Measurements from ENCODE around the gene ADAMTS15.

DNA sequence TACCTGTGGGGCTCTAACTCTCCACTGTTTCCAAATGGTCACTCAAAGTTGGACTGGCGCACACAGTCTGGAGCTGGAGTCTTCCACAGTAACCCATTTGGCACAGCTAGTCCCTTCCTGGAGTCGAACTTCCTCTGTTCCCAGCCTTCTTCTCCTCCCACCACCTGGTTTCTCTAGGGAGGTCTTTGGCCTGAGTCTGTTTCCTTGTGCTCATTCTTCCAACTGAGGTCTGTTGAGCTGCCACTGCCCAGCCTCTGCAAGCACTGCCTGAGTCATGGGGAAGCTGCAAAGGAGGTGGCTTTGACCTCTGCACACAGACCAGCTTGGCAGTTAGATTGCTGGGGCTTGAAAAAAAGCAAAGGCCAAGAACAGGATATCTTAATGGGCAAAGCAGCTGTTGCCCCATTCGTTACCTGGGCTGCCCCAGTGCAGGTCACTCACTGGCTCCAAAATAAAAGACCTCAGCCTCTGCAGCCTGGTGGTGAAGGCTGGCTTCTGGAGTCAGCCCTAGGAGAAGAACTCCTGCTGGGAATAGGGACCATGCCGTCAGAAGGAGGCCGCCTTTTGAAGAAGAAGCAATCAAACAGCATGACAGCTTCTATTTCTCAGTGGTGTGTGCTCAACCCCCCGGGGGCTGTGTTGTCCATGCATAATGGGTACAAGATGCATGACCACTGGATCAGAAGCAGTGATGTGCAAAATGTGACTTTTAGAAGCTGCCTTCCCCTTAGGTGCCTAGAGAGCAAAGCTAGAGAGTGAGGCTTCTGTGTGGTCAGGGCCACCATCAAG is 3.0 kb downstream of the ADAMTS15 start:
- TF ChIP-seq, protein P1, sequence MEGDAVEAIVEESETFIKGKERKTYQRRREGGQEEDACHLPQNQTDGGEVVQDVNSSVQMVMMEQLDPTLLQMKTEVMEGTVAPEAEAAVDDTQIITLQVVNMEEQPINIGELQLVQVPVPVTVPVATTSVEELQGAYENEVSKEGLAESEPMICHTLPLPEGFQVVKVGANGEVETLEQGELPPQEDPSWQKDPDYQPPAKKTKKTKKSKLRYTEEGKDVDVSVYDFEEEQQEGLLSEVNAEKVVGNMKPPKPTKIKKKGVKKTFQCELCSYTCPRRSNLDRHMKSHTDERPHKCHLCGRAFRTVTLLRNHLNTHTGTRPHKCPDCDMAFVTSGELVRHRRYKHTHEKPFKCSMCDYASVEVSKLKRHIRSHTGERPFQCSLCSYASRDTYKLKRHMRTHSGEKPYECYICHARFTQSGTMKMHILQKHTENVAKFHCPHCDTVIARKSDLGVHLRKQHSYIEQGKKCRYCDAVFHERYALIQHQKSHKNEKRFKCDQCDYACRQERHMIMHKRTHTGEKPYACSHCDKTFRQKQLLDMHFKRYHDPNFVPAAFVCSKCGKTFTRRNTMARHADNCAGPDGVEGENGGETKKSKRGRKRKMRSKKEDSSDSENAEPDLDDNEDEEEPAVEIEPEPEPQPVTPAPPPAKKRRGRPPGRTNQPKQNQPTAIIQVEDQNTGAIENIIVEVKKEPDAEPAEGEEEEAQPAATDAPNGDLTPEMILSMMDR (IDR thresholded peaks at IDR 0.05; ENCODE audit: insufficient read depth, low read depth, low read length): no peak
- TF ChIP-seq EZH2 (IDR thresholded peaks at IDR 0.05; ENCODE audit: insufficient read depth, low read length): no peak
